ENCODE measurements around the gene ALAS1. TPM values are rescaled to one million over a fixed set of nuclear protein-coding genes. Genes with fewer than 3 reads are reported as not detected.
A peak's percentile ranks its signal among the peaks of the same experiment; 100 is the strongest.

Gene ALAS1
- total RNA-seq, 6 experiments from 2014 or later = 73.4 to 783 (median 147) TPM

- intact Hi-C loops (cut with DNase I) = no loop called here
- peaks cover 0 to 43% (median 10%) of the 10 kb centered on the region in 4 donors for H3K4me1 ChIP-seq
These were observed 490 bp upstream of the ALAS1 start for GRCh38 chr3:52197499-52197841.

GRCh38 chr3:52198643-52199608 is 966 bp downstream of the ALAS1 start:
- ATAC-seq = peak; percentile 1 to 12 (median 3)
- H3K4me1 ChIP-seq = peaks cover 0 to 52% (median 14%) of the 10 kb centered on the region in 4 donors
- H3K9me3 ChIP-seq = no peaks in the 10 kb centered on the region
- peak in 1 of 3 donors; percentile 53 for DNase-seq
- H3K36me3 ChIP-seq = peaks cover 0 to 52% (median 15%) of the 10 kb centered on the region in 4 donors
- TF ChIP-seq POLR2A (IDR thresholded peaks at IDR 0.05) = no peak
- TF ChIP-seq CTCF (IDR thresholded peaks at IDR 0.05) = no peak
- peak overlapping the region; percentile 86 to 97 (median 92) for H3K4me3 ChIP-seq
- H3K27ac ChIP-seq = peak overlapping the region; percentile 94 to 99 (median 98)
- intact Hi-C loops (cut with DNase I) = no loop called here
- WGBS (ENCODE audit: insufficient coverage, low coverage, low lambda C conversion rate, missing lambda C conversion rate) = 10% methylated on average over 11 of the region's 14 CpGs
- no peaks in the 10 kb centered on the region for H3K27me3 ChIP-seq

More at GRCh38 chr3:52197499-52197841, 490 bp upstream of the ALAS1 start:
- H3K4me3 ChIP-seq = peak overlapping the region; percentile 86 to 97 (median 92)
- H3K9me3 ChIP-seq = no peaks in the 10 kb centered on the region
- H3K27me3 ChIP-seq = no peaks in the 10 kb centered on the region
- H3K36me3 ChIP-seq = peaks cover 0 to 37% (median 6%) of the 10 kb centered on the region in 4 donors
- no peak for DNase-seq
- H3K27ac ChIP-seq = peak overlapping the region; percentile 94 to 99 (median 98)
- no peak for ATAC-seq
- TF ChIP-seq POLR2A (IDR thresholded peaks at IDR 0.05) (no peak), CTCF (IDR thresholded peaks at IDR 0.05) (no peak)
- 56% methylated on average over 7 of the region's 10 CpGs for WGBS (ENCODE audit: insufficient coverage, low coverage, low lambda C conversion rate, missing lambda C conversion rate)

GRCh38 chr3:52200981-52201679 is 3.2 kb downstream of the ALAS1 start:
- H3K27me3 ChIP-seq = no peaks in the 10 kb centered on the region
- 51% methylated on average over 5 of the region's 5 CpGs for WGBS (ENCODE audit: insufficient coverage, low coverage, low lambda C conversion rate, missing lambda C conversion rate)
- H3K36me3 ChIP-seq = peaks cover 4 to 74% (median 25%) of the 10 kb centered on the region in 4 donors
- H3K9me3 ChIP-seq = no peaks in the 10 kb centered on the region
- peaks cover 0 to 58% (median 23%) of the 10 kb centered on the region in 4 donors for H3K4me1 ChIP-seq
- peak overlapping the region in 2 of 3 donors; percentile 86 to 92 for H3K4me3 ChIP-seq
- peak overlapping the region; percentile 41 to 99 (median 98) for H3K27ac ChIP-seq
- ATAC-seq (no peak), DNase-seq (peak in 1 of 3 donors; percentile 15)
- TF ChIP-seq POLR2A (IDR thresholded peaks at IDR 0.05) (no peak), CTCF (IDR thresholded peaks at IDR 0.05) (no peak)
- intact Hi-C loops (cut with DNase I) = no loop called here

GRCh38 chr3:52202384-52203077 is 4.6 kb downstream of the ALAS1 start:
- TF ChIP-seq CTCF (IDR thresholded peaks at IDR 0.05) (no peak), POLR2A (IDR thresholded peaks at IDR 0.05) (no peak)
- Histone ChIP-seq H3K4me1 (peaks cover 0 to 55% (median 25%) of the 10 kb centered on the region in 4 donors), H3K36me3 (peaks cover 4 to 88% (median 32%) of the 10 kb centered on the region in 4 donors), H3K4me3 (peak overlapping the region in 1 of 3 donors; percentile 92), H3K27me3 (no peaks in the 10 kb centered on the region), H3K27ac (peak overlapping the region; percentile 41 to 99 (median 98)), H3K9me3 (no peaks in the 10 kb centered on the region)
- intact Hi-C loops (cut with DNase I) = no loop called here
- ATAC-seq = peak in 3 of 4 donors; percentile 3 to 7 (median 3)
- 45% methylated on average over 4 of the region's 4 CpGs for WGBS (ENCODE audit: insufficient coverage, low coverage, low lambda C conversion rate, missing lambda C conversion rate)
- peak in 1 of 3 donors; percentile 64 for DNase-seq
